GM18526 (cell line): ENCODE data around the gene TRAPPC2.

Experiments
- POLR2A ChIP-seq: IDR thresholded peaks from 3 replicates; pipeline ENCODE4 v1.6.1; 2011; ENCODE audit not compliant: insufficient read length; ENCODE audit errors: extremely low read depth

The TRAPPC2 gene

DNA sequence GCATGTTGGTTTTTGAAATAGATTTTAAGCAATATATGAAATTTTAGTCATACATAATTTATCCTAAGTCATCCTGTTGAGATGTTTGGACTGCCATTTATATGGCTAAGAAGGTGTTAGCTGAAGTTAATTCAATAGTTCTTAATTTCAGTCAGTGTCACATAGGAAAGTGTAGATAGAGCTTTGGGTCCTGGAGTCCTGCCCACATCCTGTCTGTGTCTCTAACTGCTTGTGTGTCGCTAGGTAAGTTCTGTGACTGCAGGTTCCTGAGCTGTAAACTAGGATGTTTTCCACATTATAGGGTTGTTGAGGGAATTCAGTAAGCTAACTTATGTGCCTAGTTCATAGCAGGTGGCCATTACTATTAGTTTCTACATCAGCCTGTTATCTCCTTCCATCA is 20.8 kb upstream of the TRAPPC2 start:
- no peak for TF ChIP-seq POLR2A

GRCh38 chrX:13754765-13755164 is 20.3 kb upstream of the TRAPPC2 start:
- TF ChIP-seq POLR2A: no peak

DNA sequence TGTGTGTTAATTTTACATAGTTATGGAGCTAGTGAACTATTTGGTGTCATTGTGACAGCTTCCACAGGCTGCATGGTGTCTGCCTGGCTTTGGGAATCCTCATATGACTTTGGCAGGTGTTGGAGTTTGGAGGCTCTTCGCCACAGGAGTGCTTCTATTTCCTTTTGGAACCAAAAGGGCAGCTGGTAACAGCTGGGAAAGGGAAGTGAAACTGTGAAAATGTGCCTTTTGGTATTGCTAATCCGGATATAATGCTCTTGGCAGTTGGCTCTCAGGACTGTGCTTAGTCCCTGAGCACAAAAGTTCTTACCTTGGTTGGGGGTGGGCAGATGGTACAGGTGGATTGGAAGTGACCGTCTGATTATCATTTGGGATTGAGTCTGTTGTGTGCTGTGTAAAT is 18.2 kb upstream of the TRAPPC2 start:
- TF ChIP-seq POLR2A: no peak

DNA sequence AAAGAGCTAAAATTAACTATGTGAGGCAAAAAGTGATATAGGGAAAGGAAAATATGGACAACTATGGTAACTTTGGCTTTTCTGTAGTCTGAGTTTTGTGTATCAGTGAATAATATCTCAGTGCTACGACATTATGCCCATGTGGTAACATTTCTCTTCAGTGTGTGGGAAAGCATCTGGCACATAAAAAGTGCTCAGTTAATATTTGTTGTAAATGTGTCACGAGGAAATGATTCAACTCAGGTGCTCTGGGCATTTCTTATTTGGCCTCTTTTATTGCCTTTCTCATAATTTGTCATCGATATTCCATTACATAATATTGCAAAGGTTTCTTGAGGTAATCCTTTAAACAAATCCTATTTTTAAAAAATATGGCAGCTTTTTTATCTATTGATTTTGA is 17.7 kb upstream of the TRAPPC2 start:
- TF ChIP-seq POLR2A: no peak

GRCh38 chrX:13750812-13751211 is 16.4 kb upstream of the TRAPPC2 start:
- TF ChIP-seq POLR2A: no peak

- TF ChIP-seq POLR2A: no peak
These were observed 15.8 kb upstream of the TRAPPC2 start for GRCh38 chrX:13750204-13750603.

DNA sequence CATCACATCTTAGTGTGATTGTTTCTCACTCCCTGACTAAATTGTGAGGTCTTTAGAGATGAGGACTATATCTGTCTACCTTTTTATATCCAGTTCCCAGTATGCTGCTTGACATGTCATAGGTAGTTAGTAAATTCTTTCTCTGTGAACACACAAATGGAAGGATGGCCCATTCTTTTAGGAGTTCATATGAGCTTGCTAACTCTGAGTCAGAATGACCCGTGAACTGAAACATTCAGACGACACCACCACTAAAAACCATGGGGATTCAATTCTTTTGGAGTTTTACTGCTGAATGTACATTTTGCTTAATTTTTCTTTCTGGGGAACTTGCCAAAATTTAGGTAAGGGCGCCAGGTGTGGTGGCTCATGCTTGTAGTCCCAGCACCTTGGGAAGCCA is 14.1 kb upstream of the TRAPPC2 start:
- TF ChIP-seq POLR2A: no peak

- no peak for TF ChIP-seq POLR2A
These were observed 13.4 kb upstream of the TRAPPC2 start for GRCh38 chrX:13747836-13748235.

DNA sequence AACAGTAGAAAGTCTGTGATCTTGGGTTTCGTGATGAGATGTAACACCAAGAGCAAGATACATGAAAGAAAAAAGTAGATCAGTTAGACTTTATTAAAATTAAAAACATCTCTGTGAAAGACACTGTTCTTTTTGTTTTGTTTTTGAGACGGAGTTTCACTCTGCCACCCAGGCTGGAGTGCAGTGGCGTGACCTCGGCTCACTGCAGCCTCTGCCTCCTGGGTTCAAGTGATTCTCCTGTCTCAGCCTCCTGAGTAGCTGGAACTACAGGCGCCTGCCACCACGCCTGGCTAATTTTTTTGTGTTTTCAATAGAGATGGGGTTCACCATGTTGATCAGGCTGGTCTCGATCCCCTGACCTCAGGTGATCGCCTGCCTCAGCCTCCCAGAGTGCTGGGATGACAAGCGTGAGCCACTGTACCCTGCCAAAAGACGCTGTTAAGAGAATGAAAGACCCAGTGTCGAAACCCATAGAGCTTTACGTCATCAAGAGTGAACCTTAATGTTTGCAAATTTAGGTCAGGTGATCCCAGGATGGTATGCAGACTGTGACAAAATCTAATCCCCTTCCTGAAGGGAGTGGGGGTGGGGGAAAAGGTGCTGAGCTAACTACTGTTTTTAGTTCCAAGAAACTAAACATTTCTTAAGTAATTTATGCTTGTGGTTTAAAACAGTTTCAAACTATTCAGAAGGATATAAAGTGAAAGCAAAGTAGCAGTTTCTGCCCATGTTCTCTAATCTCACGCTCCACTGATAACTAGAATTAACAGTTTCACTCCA is 8.2 kb upstream of the TRAPPC2 start:
- peak; percentile 15 for TF ChIP-seq POLR2A

DNA sequence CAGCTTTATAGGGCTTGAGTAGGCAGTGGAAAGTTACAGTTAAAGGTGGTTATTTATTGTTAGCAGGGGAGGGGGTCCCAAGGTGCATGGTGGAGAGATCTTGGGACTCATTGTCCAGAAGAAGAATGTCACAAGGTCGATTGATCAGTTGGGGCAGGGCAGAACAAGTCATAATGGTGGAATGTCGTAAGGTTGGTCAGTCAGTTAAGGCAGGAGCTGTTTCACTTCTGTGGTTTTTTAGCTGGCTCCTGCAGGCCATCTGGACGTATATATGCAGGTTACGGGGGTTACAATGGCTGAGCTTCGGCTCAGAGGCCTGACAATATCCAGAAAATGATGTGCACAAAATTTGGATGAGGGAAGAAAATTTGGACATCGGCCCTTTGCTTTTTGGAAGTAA is 7.3 kb upstream of the TRAPPC2 start:
- no peak for TF ChIP-seq POLR2A

DNA sequence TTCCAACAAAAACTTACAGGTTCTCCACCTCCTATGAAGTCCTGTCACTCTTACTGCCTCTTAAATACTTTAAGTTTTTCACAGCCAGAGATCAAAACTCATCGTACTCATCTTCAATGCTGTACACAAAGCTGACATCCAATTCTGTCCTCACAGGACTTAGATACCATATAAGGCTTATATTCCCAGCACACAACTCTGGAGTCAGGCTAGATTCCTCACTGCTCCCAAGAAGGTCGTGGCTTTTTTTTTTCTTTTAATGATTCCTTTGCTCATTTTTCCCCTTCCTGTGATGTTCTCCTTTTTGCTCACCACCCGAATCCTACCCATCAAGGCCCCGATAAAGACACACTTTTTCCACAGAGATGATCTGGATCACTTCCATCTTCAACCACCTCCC is 914 bp downstream of the TRAPPC2 start:
- no peak for TF ChIP-seq POLR2A

- no peak for TF ChIP-seq POLR2A
These were observed 2.0 kb downstream of the TRAPPC2 start for GRCh38 chrX:13732246-13733067.

- TF ChIP-seq POLR2A: no peak
These were observed 12.5 kb downstream of the TRAPPC2 start for GRCh38 chrX:13721819-13722519.

- TF ChIP-seq POLR2A: no peak
These were observed 13.0 kb downstream of the TRAPPC2 start for GRCh38 chrX:13721371-13721770.

DNA sequence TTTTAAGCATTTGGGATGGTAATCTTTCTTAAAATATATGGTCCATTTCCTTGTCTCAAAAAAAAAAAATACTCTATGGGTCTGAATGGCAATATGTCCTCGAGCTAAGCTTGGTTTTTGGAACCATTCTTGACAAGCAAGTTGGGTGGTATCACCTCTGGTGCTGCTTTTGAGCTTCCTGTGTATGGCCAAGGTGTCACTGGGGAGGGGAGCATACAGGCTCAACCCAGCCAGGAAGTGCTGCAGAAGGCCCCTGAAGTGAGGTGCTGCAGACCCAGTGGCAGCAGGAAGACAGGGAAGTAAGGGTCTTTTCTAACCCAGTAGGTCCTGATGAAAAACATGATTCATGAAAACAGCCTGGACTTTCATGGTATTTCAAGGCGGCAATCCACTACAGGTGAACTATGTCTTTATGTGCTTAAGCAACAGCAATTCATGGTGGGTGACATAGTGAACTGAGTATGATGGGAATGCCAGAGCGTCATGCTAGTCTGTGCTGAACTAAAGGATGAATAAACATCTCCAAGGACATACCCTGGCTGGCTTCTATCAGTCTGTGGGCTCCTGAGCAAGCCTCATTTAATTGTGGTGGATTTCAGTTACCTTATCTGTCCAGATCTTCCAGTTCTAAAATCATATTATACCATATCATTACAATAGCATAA is 15.1 kb downstream of the TRAPPC2 start:
- TF ChIP-seq POLR2A: no peak
